MM.1S (cell line): ENCODE results near the gene RASSF7.

ENCODE experiments used
- DNase-seq: peaks from one replicate; pipeline ENCODE4 v3.0.0-alpha.2; 2015
- H2AFZ ChIP-seq: fragments of 300-600 bp; sonication (generic); 2 replicates; pipeline ENCODE4 v1.6.0; 2016; ENCODE audit warnings: antibody characterized with exemption, low read length
- H3F3A ChIP-seq: fragments of 300-600 bp; sonication (generic); 2 replicates; pipeline ENCODE4 v1.6.1; 2016; ENCODE audit warnings: mild to moderate bottlenecking, antibody characterized with exemption, low read length, moderate library complexity, mixed read lengths; ENCODE audit not compliant: insufficient read depth
- H3K27ac ChIP-seq: fragments of 300-600 bp; sonication (generic); 2 replicates; pipeline ENCODE4 v1.5.1; 2016; ENCODE audit warnings: mild to moderate bottlenecking, low read length
- H3K27me3 ChIP-seq: fragments of 300-600 bp; sonication (generic); replicated peaks from 2 replicates; pipeline ENCODE4 v1.6.0; 2016; ENCODE audit warnings: low read length; ENCODE audit not compliant: insufficient read depth
- H3K36me3 ChIP-seq: fragments of 300-600 bp; sonication (generic); replicated peaks from 2 replicates; pipeline ENCODE4 v1.6.1; 2016; ENCODE audit warnings: mild to moderate bottlenecking, low read length, mixed read lengths; ENCODE audit not compliant: insufficient read depth
- H3K4me1 ChIP-seq: fragments of 300-600 bp; sonication (generic); 2 replicates; pipeline ENCODE4 v1.6.1; 2016; ENCODE audit warnings: low read length, mixed read lengths
- H3K4me2 ChIP-seq: fragments of 300-600 bp; sonication (generic); 2 replicates; pipeline ENCODE4 v1.6.0; 2016; ENCODE audit warnings: low read depth, low read length
- H3K4me3 ChIP-seq: fragments of 300-600 bp; sonication (generic); 2 replicates; pipeline ENCODE4 v1.5.1; 2016; ENCODE audit warnings: low read length, mixed read lengths
- H3K79me2 ChIP-seq: fragments of 300-600 bp; sonication (generic); 2 replicates; pipeline ENCODE4 v1.6.1; 2016; ENCODE audit warnings: mixed run types, low read length, mixed read lengths
- H3K9ac ChIP-seq: fragments of 300-600 bp; sonication (generic); 2 replicates; pipeline ENCODE4 v1.6.1; 2016; ENCODE audit warnings: low read length, mixed read lengths
- H3K9me2 ChIP-seq: fragments of 300-600 bp; sonication (generic); replicated peaks from 2 replicates; pipeline ENCODE4 v1.6.1; 2016; ENCODE audit warnings: mild to moderate bottlenecking, low read length, mixed read lengths; ENCODE audit not compliant: insufficient read depth
- H3K9me3 ChIP-seq: fragments of 300-600 bp; sonication (generic); replicated peaks from 2 replicates; pipeline ENCODE4 v1.6.1; 2016; ENCODE audit warnings: mild to moderate bottlenecking, low read length, mixed read lengths; ENCODE audit not compliant: insufficient read depth
- H4K20me1 ChIP-seq: fragments of 300-600 bp; sonication (generic); 2 replicates; pipeline ENCODE4 v1.6.1; 2016; ENCODE audit warnings: mild to moderate bottlenecking, low read length, moderate library complexity, mixed read lengths; ENCODE audit not compliant: insufficient read depth
- CTCF ChIP-seq: fragments of 300-600 bp; sonication (generic); IDR thresholded peaks from 2 replicates; pipeline ENCODE4 v1.5.1; 2016; ENCODE audit warnings: antibody characterized with exemption, low read length, mixed read lengths
- EZH2 ChIP-seq: fragments of 300-600 bp; sonication (generic); optimal IDR thresholded peaks from 2 replicates; pipeline ENCODE3; 2017; ENCODE audit warnings: low read depth, mild to moderate bottlenecking, antibody characterized with exemption, low read length, mixed read lengths
- EZH2phosphoT487 ChIP-seq: fragments of 300-600 bp; sonication (generic); IDR thresholded peaks from 2 replicates; pipeline ENCODE4 v1.6.1; 2018; ENCODE audit warnings: antibody characterized with exemption, low read length

The RASSF7 gene

GRCh38 chr11:550746-551085 lies 10.1 kb upstream of the RASSF7 start:
- Histone ChIP-seq H3K4me1 (no peaks in the 10 kb centered on the region), H3K79me2 (no peaks in the 10 kb centered on the region), H4K20me1 (no peaks in the 10 kb centered on the region), H3K27me3 (peaks cover 9% of the 10 kb centered on the region), H3K4me3 (no peak overlapping the region), H3K9me2 (no peaks in the 10 kb centered on the region), H3F3A (no peaks in the 10 kb centered on the region), H3K9ac (no peak overlapping the region), H3K27ac (no peak overlapping the region), H3K36me3 (no peaks in the 10 kb centered on the region), H3K4me2 (no peak overlapping the region), H2AFZ (no peak overlapping the region), H3K9me3 (no peaks in the 10 kb centered on the region)
- no peak for DNase-seq
- no peak for TF ChIP-seq EZH2phosphoT487
- TF ChIP-seq CTCF, result no peak
- TF ChIP-seq EZH2, result no peak

- no peak overlapping the region for H3K27ac ChIP-seq
- peaks cover 12% of the 10 kb centered on the region for H3K27me3 ChIP-seq
- TF ChIP-seq CTCF, result no peak
- TF ChIP-seq EZH2, result no peak
- TF ChIP-seq EZH2phosphoT487, result no peak
- no peaks in the 10 kb centered on the region for H3K9me2 ChIP-seq
- no peak overlapping the region for H2AFZ ChIP-seq
- H3K4me1 ChIP-seq, result no peaks in the 10 kb centered on the region
- H3K4me2 ChIP-seq, result no peak overlapping the region
- no peak overlapping the region for H3K4me3 ChIP-seq
- H3K9me3 ChIP-seq, result no peaks in the 10 kb centered on the region
- H3F3A ChIP-seq, result no peaks in the 10 kb centered on the region
- no peaks in the 10 kb centered on the region for H3K36me3 ChIP-seq
- no peak overlapping the region for H3K9ac ChIP-seq
- no peaks in the 10 kb centered on the region for H4K20me1 ChIP-seq
- no peaks in the 10 kb centered on the region for H3K79me2 ChIP-seq
- DNase-seq, result no peak
Measured at GRCh38 chr11:551131-551530, 9.6 kb upstream of the RASSF7 start.

- H3K27me3 ChIP-seq, result peaks cover 16% of the 10 kb centered on the region
- H3K79me2 ChIP-seq, result no peaks in the 10 kb centered on the region
- no peaks in the 10 kb centered on the region for H3K4me1 ChIP-seq
- no peak overlapping the region for H3K4me2 ChIP-seq
- H3K9ac ChIP-seq, result no peak overlapping the region
- no peak overlapping the region for H2AFZ ChIP-seq
- no peaks in the 10 kb centered on the region for H3F3A ChIP-seq
- no peaks in the 10 kb centered on the region for H3K9me2 ChIP-seq
- no peaks in the 10 kb centered on the region for H3K36me3 ChIP-seq
- H3K4me3 ChIP-seq, result no peak overlapping the region
- no peak for DNase-seq
- H4K20me1 ChIP-seq, result no peaks in the 10 kb centered on the region
- no peaks in the 10 kb centered on the region for H3K9me3 ChIP-seq
- no peak for TF ChIP-seq EZH2
- no peak for TF ChIP-seq CTCF
- TF ChIP-seq EZH2phosphoT487, result no peak
- no peak overlapping the region for H3K27ac ChIP-seq
Measured at GRCh38 chr11:551596-551995, 9.2 kb upstream of the RASSF7 start.
